PC-3 (cell line): ENCODE data around the gene LMO2.

Experiments
- CTCF ChIP-seq: fragments of 300-600 bp; sonication (generic); conservative IDR thresholded peaks from 2 replicates; pipeline ENCODE4 v1.5.1; 2017; ENCODE audit warnings: antibody characterized with exemption, low read depth, mild to moderate bottlenecking, low read length
- EZH2 ChIP-seq: fragments of 300-600 bp; sonication (generic); IDR thresholded peaks from one replicate; pipeline ENCODE4 v1.6.1; 2017; ENCODE audit warnings: antibody characterized with exemption, mild to moderate bottlenecking, low read length; ENCODE audit not compliant: unreplicated experiment
- EZH2phosphoT487 ChIP-seq: fragments of 300-600 bp; sonication (generic); IDR thresholded peaks from 2 replicates; pipeline ENCODE4 v1.6.1; 2018; ENCODE audit warnings: mild to moderate bottlenecking, antibody characterized with exemption, low read length, borderline replicate concordance

- TF ChIP-seq CTCF (no peak), EZH2 (no peak), EZH2phosphoT487 (no peak)
Observed at GRCh38 chr11:33909552-33909951, 17.7 kb upstream of the LMO2 start.
